SU-DHL-6 (cell line): ENCODE measurements around the gene PTGIS.

ENCODE experiments used
- H2AFZ ChIP-seq: fragments of 200-600 bp; sonication (generic); 2 replicates; pipeline ENCODE4 v1.6.1; 2014; ENCODE audit warnings: low read depth, mild to moderate bottlenecking, moderate library complexity, mixed read lengths, antibody characterized with exemption, low read length; ENCODE audit not compliant: severe bottlenecking
- H3F3A ChIP-seq: fragments of 200-600 bp; shearing (Covaris generic); 2 replicates; pipeline ENCODE4 v1.6.0; 2016; ENCODE audit warnings: antibody characterized with exemption, mild to moderate bottlenecking; ENCODE audit not compliant: insufficient read depth
- H3K27ac ChIP-seq: fragments of 200-600 bp; sonication (generic); 2 replicates; pipeline ENCODE4 v1.5.1; 2016; ENCODE audit warnings: low read depth, mild to moderate bottlenecking, low read length, moderate library complexity, mixed read lengths
- H3K27me3 ChIP-seq: fragments of 200-600 bp; sonication (generic), shearing (Covaris generic); 2 replicates; pipeline ENCODE4 v1.6.0; 2014; ENCODE audit warnings: mild to moderate bottlenecking, low read length
- H3K36me3 ChIP-seq: fragments of 200-600 bp; sonication (generic); 2 replicates; pipeline ENCODE4 v1.6.1; 2014; ENCODE audit warnings: mild to moderate bottlenecking, low read length, mixed read lengths
- H3K4me2 ChIP-seq: fragments of 300-600, 200-600 bp; shearing (Covaris generic), sonication (generic); 2 replicates; pipeline ENCODE4 v1.6.0; 2014; ENCODE audit warnings: low read length, low read depth, mild to moderate bottlenecking; ENCODE audit not compliant: poor library complexity, severe bottlenecking
- H3K4me3 ChIP-seq: fragments of 200-600 bp; sonication (generic); 2 replicates; pipeline ENCODE4 v1.5.1; 2014; ENCODE audit warnings: antibody characterized with exemption, low read length, mild to moderate bottlenecking, mixed read lengths; ENCODE audit not compliant: insufficient read depth, poor library complexity, severe bottlenecking
- H3K79me2 ChIP-seq: fragments of 200-600 bp; sonication (generic); 2 replicates; pipeline ENCODE4 v1.6.1; 2014; ENCODE audit warnings: mild to moderate bottlenecking, low read length, moderate library complexity; ENCODE audit not compliant: insufficient read depth
- H3K9ac ChIP-seq: fragments of 200-600 bp; sonication (generic); 2 replicates; pipeline ENCODE4 v1.7.0; 2014; ENCODE audit warnings: mild to moderate bottlenecking, low read length
- H3K9me2 ChIP-seq: fragments of 200-600 bp; sonication (generic); replicated peaks from 2 replicates; pipeline ENCODE4 v1.6.1; 2014; ENCODE audit warnings: low read length; ENCODE audit not compliant: insufficient read depth
- H3K9me3 ChIP-seq: fragments of 200-600 bp; sonication (generic); 2 replicates; pipeline ENCODE4 v1.6.1; 2014; ENCODE audit warnings: low read length, mixed read lengths; ENCODE audit not compliant: insufficient read depth
- H4K20me1 ChIP-seq: fragments of 200-600 bp; sonication (generic); 2 replicates; pipeline ENCODE4 v1.6.1; 2014; ENCODE audit warnings: low read depth, mild to moderate bottlenecking, antibody characterized with exemption, low read length, moderate library complexity, mixed read lengths
- EZH2phosphoT487 ChIP-seq: fragments of 200-600 bp; sonication (generic), shearing (Covaris generic); conservative IDR thresholded peaks from 2 replicates; pipeline ENCODE4 v1.6.1; 2018; ENCODE audit warnings: mild to moderate bottlenecking, antibody characterized with exemption, low read length, moderate library complexity, mixed read lengths
- TF ChIP-seq, protein P1 (sequence below): fragments of 200-600 bp; sonication (generic); IDR thresholded peaks from one replicate; pipeline ENCODE4 v1.5.1; 2017; ENCODE audit warnings: antibody characterized with exemption, mild to moderate bottlenecking, low read length, moderate library complexity; ENCODE audit not compliant: insufficient read depth, poor library complexity, severe bottlenecking

The PTGIS gene

GRCh38 chr20:49476016-49476355 lies 92.0 kb downstream of the PTGIS start:
- Histone ChIP-seq H3K9me2 (no peaks in the 10 kb centered on the region), H4K20me1 (no peaks in the 10 kb centered on the region), H3K36me3 (no peaks in the 10 kb centered on the region), H3K27ac (no peak overlapping the region), H3K79me2 (no peaks in the 10 kb centered on the region), H2AFZ (no peak overlapping the region), H3K9ac (no peak overlapping the region), H3K4me2 (no peak overlapping the region), H3F3A (no peaks in the 10 kb centered on the region), H3K27me3 (no peaks in the 10 kb centered on the region; the same call in 1 of the 2 replicates), H3K9me3 (no peaks in the 10 kb centered on the region), H3K4me3 (no peak overlapping the region)
- TF ChIP-seq, protein P1, sequence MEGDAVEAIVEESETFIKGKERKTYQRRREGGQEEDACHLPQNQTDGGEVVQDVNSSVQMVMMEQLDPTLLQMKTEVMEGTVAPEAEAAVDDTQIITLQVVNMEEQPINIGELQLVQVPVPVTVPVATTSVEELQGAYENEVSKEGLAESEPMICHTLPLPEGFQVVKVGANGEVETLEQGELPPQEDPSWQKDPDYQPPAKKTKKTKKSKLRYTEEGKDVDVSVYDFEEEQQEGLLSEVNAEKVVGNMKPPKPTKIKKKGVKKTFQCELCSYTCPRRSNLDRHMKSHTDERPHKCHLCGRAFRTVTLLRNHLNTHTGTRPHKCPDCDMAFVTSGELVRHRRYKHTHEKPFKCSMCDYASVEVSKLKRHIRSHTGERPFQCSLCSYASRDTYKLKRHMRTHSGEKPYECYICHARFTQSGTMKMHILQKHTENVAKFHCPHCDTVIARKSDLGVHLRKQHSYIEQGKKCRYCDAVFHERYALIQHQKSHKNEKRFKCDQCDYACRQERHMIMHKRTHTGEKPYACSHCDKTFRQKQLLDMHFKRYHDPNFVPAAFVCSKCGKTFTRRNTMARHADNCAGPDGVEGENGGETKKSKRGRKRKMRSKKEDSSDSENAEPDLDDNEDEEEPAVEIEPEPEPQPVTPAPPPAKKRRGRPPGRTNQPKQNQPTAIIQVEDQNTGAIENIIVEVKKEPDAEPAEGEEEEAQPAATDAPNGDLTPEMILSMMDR, result no peak
- TF ChIP-seq EZH2phosphoT487, result no peak

- H3K36me3 ChIP-seq, result no peaks in the 10 kb centered on the region
- H4K20me1 ChIP-seq, result no peaks in the 10 kb centered on the region
- H3K4me2 ChIP-seq, result no peak overlapping the region
- TF ChIP-seq EZH2phosphoT487, result no peak
- TF ChIP-seq, protein P1, result no peak
- no peak overlapping the region for H3K27ac ChIP-seq
- H3F3A ChIP-seq, result no peaks in the 10 kb centered on the region
- no peaks in the 10 kb centered on the region for H3K9me2 ChIP-seq
- H3K9me3 ChIP-seq, result no peaks in the 10 kb centered on the region
- no peak overlapping the region for H2AFZ ChIP-seq
- no peak overlapping the region for H3K4me3 ChIP-seq
- no peak overlapping the region for H3K9ac ChIP-seq
- H3K27me3 ChIP-seq, result no peaks in the 10 kb centered on the region; the same call in 1 of the 2 replicates
- H3K79me2 ChIP-seq, result no peaks in the 10 kb centered on the region
Measured at GRCh38 chr20:49475292-49476015, 92.5 kb downstream of the PTGIS start.

DNA sequence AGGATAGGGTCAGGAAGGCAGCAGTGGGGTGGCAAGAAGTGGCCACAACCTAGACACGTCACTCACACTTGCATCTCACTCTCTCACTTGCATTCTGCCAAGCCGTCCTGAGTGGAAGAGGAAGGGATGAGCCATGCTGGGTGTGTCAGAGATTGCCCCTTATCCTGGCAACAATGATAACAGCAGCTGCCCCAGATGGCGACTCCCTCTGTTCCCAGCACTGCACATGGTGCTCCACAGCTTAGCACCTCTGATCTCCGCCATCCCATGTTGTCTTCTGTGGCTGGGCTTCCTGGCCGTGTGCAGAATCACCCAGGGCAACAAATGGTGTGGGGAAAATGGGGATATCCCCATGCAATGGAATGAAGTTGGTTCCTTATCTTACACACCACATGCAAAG lies 96.5 kb downstream of the PTGIS start:
- H3K9me3 ChIP-seq, result no peaks in the 10 kb centered on the region
- H3K36me3 ChIP-seq, result no peaks in the 10 kb centered on the region
- H3K9ac ChIP-seq, result no peak overlapping the region
- H3K4me2 ChIP-seq, result no peak overlapping the region
- no peak overlapping the region for H2AFZ ChIP-seq
- no peaks in the 10 kb centered on the region for H3F3A ChIP-seq
- H3K27me3 ChIP-seq, result no peaks in the 10 kb centered on the region; the same call in 1 of the 2 replicates
- no peaks in the 10 kb centered on the region for H3K79me2 ChIP-seq
- TF ChIP-seq, protein P1, result no peak
- no peak for TF ChIP-seq EZH2phosphoT487
- no peak overlapping the region for H3K4me3 ChIP-seq
- no peaks in the 10 kb centered on the region for H4K20me1 ChIP-seq
- H3K9me2 ChIP-seq, result no peaks in the 10 kb centered on the region
- H3K27ac ChIP-seq, result no peak overlapping the region
